ENCODE results near the gene STMN1. TPM values are rescaled to one million over a fixed set of nuclear protein-coding genes. Genes with fewer than 3 reads are reported as not detected.

The STMN1 gene
- total RNA-seq, 1 donor from 2014 or later, result 152 TPM

DNA sequence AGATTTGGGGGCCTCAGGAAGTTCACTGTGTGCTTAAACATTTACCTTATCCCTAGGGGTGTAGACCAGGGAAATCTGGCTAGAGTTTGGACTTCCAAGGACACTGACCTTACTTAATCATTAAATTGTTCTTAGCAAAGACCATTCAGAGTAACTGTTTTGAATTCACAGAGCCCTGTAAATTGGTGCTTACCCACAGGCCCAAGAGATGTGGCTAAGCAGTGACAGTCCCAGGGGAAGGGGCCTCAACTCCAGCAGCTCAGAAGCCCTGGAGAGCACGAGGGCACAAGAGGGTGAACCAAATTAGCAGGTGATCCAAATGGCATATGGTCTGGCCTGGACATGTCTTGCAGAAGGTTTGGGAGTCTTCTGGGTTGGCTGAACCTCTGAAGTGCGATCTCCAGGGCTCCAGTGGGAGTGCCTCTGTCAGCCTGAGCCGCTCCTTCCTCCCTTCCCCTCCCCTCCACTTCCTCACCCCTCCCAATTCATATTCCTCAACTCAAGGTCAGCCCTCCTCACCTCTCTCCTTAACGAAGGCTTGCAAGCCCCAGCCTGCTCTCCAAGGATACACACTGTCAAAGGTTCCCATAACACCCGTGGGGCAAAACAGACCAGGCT lies 35.0 kb downstream of the STMN1 start:
- DNase-seq (ENCODE audit: low read depth, low spot score), result no peak

DNA sequence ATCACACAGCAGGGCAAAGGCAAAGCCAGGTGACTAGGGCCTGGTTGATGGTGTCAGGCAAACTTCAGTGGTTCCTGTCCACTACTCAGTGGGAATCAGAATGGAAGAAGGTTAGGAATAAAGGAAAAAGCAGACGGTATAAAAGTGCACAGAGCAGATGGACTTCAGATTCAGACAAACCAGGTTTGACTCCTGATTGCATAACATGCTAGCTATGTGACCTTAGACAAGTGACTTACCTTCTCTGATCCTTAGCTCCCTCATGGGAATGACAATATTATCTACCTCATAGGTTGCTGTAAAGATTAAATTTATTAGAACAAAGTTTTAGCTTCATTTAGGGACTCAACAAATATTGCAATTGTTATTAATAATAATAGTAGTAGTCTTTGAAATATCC lies 35.6 kb downstream of the STMN1 start:
- no peak for DNase-seq (ENCODE audit: low read depth, low spot score)

DNA sequence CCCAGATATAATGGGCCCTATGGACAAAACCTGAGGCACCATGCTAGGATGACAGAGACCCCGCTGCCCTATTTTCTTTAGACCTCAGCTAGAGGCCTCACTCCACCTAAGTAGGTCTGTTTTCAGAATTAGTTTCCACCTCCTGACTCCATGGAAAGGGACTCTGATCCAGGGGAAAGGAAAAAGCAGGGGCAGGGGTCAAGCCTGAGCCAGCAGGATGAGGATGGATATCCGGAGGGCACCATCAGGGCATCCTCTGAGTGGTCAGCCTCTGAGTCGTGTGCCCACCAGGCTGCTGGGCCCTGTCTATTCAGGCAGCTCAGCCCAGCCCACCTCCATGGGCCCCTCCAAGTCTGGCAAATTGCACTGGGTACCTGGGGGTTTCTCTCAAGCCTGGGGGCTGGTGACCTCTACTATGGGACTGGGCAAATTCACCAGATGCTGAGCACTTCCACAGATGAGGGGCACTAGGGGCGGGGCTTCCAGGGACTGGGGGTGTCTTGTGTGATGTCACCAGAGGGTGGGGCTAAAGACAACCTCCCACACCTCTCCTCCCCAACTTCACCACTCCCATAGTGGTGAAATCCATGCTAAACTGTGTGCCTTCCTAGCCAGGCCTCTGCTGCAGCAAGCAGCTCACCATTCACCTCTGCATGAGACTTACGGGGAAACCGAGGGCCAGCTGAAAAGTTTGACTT lies 36.2 kb downstream of the STMN1 start:
- DNase-seq (ENCODE audit: low read depth, low spot score), result no peak

DNA sequence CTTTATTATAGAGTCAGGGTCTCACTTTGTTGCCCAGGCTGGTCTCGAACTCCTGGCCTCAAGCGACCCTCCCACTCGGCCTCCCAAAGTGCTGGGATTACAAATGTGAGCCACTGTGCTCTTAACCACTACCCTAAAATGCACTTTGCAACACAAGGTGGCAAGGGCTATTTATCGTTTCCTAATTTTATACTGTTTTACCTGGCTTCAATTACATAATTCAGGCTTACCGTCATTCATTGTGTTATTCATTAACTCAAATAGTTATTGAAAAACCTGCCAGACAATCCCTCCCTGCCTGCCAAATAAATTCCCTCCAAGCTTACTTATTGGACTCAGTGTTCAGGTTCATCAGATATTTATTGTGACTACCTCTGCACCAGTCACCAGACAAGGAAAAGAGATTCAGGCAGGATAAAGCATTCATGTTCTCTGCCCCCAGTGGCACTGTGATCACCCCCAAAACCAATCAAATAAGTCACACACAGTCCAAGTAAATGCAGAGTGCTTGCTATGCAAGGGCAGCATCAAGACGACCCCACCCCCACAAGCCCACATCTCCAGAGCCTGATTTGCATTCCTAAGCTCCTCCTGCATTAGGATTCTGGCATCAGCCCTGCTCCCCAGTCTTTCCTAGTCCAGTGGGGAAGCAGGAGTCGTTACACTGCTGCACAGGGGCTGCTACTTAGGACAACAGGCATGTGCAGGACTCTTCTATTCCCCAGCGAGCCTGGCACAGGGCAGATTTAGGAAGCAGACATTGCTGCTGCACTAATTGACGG lies 38.8 kb downstream of the STMN1 start:
- DNase-seq (ENCODE audit: low read depth, low spot score), result no peak

DNA sequence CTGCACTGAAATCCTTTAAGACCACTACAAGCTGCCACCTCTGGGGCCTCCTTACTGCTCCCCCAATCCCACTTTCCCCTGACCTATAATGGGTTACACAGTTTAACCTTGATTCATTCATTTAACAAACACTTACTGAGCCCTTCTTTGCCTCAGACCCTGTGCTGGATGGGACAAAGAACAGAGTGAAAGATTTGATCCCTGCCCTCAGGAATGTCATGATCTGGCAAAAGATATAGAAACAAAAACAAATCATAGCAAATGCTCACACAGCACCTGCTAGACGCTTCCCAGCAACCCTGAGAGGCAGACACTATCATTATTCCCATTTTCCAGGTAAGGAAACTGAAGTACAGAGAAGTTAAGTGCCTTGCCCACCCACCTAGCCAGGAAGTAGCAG lies 39.9 kb downstream of the STMN1 start:
- no peak for DNase-seq (ENCODE audit: low read depth, low spot score)

DNA sequence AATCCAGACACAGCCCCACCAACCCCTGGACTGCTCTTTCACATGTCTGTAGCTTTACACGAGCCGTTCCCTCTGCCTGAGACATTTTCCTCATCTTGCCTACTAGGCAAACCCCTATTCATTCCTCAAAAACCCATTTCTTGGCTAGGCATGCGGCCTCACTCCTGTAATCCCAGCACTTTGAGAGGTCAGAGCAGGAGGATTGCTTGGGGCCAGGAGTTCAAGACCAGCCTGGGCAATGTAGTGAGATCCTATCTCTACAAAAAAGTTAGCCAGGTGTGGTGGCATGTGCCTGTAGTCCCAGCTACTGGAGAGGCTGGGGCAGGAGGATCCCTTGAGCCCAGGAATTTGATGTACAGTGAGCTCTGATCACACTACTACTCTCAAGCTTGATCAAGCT lies 41.8 kb downstream of the STMN1 start:
- no peak for DNase-seq (ENCODE audit: low read depth, low spot score)

DNA sequence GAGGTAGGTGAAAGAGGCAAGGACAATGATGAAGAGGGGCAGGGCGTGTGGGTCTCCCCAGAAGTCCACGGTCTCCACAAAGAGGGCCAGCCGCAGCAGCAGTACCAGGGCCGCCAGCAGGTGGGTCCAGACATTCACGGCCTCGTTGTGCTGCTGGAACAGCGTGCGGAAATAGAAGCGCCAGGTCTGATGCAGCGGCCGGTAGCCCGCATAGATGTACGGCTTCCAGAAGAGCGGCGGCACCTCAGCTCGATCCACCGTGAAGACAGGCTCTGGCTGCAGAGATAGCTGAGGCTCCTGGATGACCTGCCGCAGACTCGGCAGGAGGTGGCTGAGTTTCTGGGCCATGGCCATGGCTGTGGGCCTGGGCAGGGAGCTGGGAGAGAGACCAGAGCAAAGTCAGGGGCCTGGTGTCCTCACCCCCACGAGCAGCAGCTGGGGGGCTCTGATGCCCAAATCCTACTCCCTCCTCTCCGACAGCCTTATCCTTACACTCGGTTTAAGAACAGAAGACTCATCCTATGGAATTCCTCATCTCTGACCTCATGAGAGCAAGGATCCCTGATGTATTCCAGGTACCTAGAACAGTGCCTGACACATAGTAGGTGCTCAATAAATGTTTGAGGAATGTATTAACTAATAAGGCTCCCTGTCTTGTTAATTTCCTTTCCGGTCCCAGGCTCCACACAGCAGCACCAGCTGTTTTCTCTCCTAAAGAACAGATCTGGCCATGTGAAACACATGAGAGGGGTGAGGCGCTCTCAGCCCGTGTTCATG lies 42.5 kb downstream of the STMN1 start:
- no peak for DNase-seq (ENCODE audit: low read depth, low spot score)

DNA sequence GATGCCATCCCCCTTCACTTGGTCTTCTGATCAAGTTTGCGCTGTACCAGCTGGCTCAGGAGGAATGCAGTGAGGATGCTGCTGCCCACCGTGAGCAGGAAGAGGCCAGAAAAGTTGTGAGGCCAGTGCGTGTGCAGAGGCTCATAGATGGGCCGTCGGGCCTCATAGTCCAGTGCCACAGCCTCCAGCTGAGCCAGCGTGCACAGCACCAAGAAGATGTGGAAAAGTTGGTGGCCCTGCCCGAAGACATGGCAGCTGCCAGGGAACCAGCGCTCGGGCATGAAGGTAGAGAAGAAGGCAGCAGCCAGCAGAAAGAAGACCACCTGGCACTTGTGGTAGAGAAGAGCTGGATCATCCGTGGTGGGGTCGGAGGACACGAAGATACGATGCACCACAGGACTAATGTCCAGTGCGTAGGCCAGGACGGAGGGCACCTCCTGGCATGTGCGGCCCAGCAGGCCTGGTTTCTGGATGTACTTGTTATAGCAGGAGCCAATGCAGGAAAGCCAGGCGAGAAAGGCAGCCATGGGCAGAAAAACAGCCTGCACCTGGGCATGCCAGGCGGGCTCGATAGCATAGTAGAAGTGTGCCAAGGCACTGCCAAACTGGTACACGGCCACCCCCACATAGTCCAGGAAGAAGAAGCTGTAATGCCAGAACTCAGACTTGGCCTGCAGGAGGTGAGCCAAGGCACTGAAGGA lies 43.3 kb downstream of the STMN1 start:
- DNase-seq (ENCODE audit: low read depth, low spot score), result no peak

DNA sequence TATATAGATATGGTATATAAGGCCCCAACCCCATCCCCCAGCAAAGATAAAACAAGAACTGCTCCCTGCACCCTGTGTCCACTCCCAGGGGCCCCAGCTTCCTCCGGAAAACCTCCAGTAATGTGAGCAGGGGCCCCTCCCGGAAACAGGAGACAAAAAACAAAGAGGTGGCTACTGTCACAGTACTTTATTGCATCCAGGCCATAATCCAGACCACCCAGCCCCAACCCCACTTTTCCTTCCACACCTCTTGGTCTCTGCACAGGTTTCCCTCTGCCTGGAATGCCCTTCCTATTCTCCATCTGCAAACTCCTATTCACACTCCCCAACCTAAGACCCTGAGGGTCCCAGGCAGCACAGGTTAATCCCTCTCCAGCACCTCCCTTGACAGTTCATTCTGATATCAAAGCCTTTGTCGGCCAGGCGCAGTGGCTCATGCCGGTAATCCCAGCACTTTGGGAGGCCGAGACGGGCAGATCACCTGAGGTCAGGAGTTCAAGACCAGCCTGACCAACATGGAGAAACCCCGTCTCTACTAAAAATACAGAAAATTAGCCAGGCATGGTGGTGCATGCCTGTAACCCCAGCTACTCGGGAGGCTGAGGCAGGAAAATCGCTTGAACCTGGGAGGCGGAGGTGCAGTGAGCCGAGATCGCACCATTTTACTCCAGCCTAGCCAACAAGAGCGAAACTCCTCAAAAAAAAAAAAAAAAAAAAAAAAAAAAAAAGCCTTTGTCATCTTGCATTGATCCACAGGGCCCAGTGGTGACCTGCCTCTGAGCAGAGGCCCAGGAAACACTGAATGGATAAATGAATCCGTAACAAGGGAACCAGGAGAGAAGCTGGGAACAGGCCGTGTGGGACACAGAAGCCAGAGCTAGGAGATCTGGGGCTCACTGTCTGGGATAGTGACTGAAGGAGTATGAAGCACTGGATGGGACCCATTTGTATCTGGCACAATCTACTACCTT lies 44.6 kb downstream of the STMN1 start:
- DNase-seq (ENCODE audit: low read depth, low spot score), result no peak

DNA sequence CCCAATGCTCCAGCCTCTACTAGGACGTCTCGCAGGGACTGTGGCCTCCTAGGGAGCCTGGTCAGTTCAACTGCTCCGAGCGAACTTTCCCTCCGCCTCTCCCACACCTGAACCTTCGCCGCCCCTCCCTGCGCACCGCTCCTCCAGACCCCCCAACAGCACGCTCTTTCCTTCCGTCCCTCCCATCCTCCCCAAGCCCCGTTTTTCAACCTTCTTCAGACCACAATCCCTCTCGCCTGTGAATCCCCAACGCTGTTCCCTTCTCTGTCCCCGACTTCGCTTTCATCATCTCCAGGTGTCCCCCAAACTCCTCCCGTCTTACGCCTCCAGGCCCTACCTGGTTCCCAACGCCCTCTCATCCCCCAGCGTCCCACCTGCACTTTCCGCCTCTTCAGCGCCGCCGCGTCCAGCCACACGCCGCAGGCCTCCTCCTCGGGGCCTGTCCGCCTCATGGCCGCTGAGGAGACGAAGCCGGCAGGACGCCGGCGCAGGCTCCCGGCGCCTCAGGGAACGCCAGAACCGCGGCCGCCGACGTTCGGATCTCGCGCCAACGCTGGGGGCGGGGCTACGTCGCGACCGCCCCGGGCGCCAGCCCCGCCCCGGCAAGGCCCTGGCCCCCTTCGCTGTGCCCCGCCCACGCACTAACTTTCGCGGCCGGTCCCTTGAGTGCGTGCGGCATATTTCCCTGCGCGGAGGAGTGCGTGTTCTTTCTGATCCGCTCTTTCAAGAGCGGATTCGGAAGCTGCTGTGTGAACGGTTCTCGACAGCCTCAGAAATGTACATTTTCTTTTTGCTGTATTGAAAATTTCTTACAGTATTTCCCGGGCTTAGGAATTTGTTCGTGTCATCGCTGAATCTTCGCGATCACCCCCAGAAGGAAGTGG lies 47.1 kb downstream of the STMN1 start, which contains the start of gene AUNIP:
TSS of gene AUNIP (minus strand) at position 552 of the 884 bp plus-strand sequence. CDS start at position 452, 100 bp downstream.
- peak; percentile 44 for DNase-seq (ENCODE audit: low read depth, low spot score)

DNA sequence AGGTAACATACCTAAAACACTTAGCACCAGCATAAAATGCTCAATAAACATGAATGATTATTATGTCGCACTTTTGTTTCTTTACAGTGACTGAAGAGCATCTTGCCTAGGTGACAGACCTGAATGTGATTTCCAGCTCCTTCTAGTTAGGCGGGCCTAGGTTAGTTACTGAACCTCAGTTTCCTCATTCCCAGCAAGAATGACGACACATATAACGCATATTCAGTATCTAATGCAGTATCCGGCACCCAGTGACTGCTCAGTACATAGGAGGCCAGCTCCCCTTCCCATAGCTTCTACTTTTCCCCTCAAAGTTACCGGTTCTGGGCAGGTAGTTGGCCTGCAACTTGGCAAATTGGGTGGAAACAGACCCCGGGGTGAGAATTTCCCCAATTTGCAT lies 47.7 kb downstream of the STMN1 start:
- DNase-seq (ENCODE audit: low read depth, low spot score), result no peak

DNA sequence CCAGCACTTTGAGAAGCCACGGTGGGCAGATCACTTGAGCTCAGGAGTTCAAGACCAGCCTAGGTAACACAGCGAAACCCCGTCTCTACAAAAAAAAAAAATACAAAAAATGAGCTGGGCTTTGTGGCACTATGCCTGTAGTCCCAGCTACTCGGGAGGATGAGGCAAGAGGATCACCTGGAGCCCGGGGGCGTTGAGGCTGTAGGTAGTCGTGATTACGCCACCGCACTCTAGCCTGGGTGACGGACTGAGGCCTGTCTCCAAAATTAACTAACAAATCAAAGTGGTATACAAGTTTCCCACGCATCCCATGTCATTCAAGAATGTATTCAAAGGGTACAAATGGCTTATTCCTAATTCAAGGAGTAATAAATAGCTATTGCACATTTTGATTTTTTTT lies 49.4 kb downstream of the STMN1 start:
- DNase-seq (ENCODE audit: low read depth, low spot score), result no peak

DNA sequence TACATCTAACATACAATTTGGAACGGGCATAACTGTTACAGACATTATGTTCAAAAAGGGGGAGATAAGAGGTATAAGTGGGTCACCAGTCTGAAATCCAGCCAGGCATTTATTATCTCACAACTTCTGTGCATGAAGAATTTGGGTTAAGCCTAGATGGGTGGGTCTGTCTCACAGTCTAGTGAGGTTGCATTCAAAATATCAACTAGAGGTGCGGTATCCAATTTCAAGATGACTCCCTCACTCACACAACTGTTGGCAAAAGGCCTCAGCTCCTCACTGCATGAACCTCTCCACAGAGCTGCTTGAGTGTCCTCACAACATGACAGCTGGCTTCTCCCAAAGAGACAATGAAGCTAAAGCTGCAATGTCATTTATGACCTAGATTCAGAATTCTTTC lies 51.7 kb downstream of the STMN1 start:
- DNase-seq (ENCODE audit: low read depth, low spot score), result no peak

Other genes starting within 250 kb of the STMN1 start
- 22.0 and 33.2 TPM in 2 replicates for gene SELENON, start 106.2 kb downstream of the STMN1 start, total RNA-seq
- gene MTFR1L, start 86.5 kb downstream of the STMN1 start, total RNA-seq, result 27.6 and 31.7 TPM in 2 replicates
- 5.1 and 5.8 TPM in 2 replicates for gene AUNIP, start 47.0 kb downstream of the STMN1 start, total RNA-seq
- gene PAQR7, start 30.7 kb downstream of the STMN1 start, total RNA-seq, result 5.7 and 7.1 TPM in 2 replicates
- 4.0 and 7.1 TPM in 2 replicates for gene PAFAH2, start 91.6 kb upstream of the STMN1 start, total RNA-seq
- not detected in 2 replicates for gene EXTL1, start 115.4 kb upstream of the STMN1 start, total RNA-seq
- gene SLC30A2, start 139.7 kb upstream of the STMN1 start, total RNA-seq, result not detected in 2 replicates
- not detected in 2 replicates for gene TRIM63, start 161.2 kb upstream of the STMN1 start, total RNA-seq
- 5.9 TPM in 2 replicates for gene PDIK1L, start 205.4 kb upstream of the STMN1 start, total RNA-seq